ENCODE measurements around the gene GRID1.
"Not testable (repeated sequence)": the region's sequence is repeated elsewhere in the genome, so short reads cannot be mapped to it uniquely, and the experiment has no call there.

GRID1 gene

GRCh38 chr10:86034710-86035109 lies 331.9 kb downstream of the GRID1 start:
- FAIRE-seq (no peak), DNase-seq (ENCODE audit: insufficient read length, low spot score) (no peak)

- no peak for DNase-seq (ENCODE audit: insufficient read length, low spot score)
- FAIRE-seq: no peak
Observed at GRCh38 chr10:86033581-86033980, 333.0 kb downstream of the GRID1 start.

- FAIRE-seq; DNase-seq (ENCODE audit: insufficient read length, low spot score): not testable (repeated sequence)
Observed at GRCh38 chr10:86032087-86032486, 334.5 kb downstream of the GRID1 start.

- FAIRE-seq: no peak
- no peak for DNase-seq (ENCODE audit: insufficient read length, low spot score)
Observed at GRCh38 chr10:86030312-86030711, 336.3 kb downstream of the GRID1 start.

GRCh38 chr10:86027346-86027745 lies 339.2 kb downstream of the GRID1 start:
- FAIRE-seq: no peak
- no peak for DNase-seq (ENCODE audit: insufficient read length, low spot score)

- no peak for FAIRE-seq
- no peak for DNase-seq (ENCODE audit: insufficient read length, low spot score)
Observed at GRCh38 chr10:86025509-86025908, 341.1 kb downstream of the GRID1 start.

- FAIRE-seq (no peak), DNase-seq (ENCODE audit: insufficient read length, low spot score) (no peak)
Observed at GRCh38 chr10:86024281-86025041, 342.1 kb downstream of the GRID1 start.

- FAIRE-seq (no peak), DNase-seq (ENCODE audit: insufficient read length, low spot score) (no peak)
Observed at GRCh38 chr10:86023931-86024280, 342.7 kb downstream of the GRID1 start.

- FAIRE-seq (no peak), DNase-seq (ENCODE audit: insufficient read length, low spot score) (no peak)
Observed at GRCh38 chr10:86023336-86023735, 343.3 kb downstream of the GRID1 start.

GRCh38 chr10:86022906-86023305 lies 343.7 kb downstream of the GRID1 start:
- FAIRE-seq: no peak

GRCh38 chr10:86020134-86020533 lies 346.5 kb downstream of the GRID1 start:
- FAIRE-seq (no peak), DNase-seq (ENCODE audit: insufficient read length, low spot score) (no peak)

More at GRCh38 chr10:86022906-86023305, 343.7 kb downstream of the GRID1 start:
- no peak for DNase-seq (ENCODE audit: insufficient read length, low spot score)

GRCh38 chr10:86019141-86019540 lies 347.5 kb downstream of the GRID1 start:
- DNase-seq (ENCODE audit: insufficient read length, low spot score): no peak
- no peak for FAIRE-seq

- FAIRE-seq: no peak
- no peak for DNase-seq (ENCODE audit: insufficient read length, low spot score)
Observed at GRCh38 chr10:86018735-86019058, 347.9 kb downstream of the GRID1 start.

- DNase-seq (ENCODE audit: insufficient read length, low spot score): no peak
- no peak for FAIRE-seq
Observed at GRCh38 chr10:86017841-86018734, 348.5 kb downstream of the GRID1 start.

- no peak for FAIRE-seq
- DNase-seq (ENCODE audit: insufficient read length, low spot score): no peak
Observed at GRCh38 chr10:86013568-86013967, 353.0 kb downstream of the GRID1 start.

- DNase-seq (ENCODE audit: insufficient read length, low spot score): no peak
- FAIRE-seq: no peak
Observed at GRCh38 chr10:86007171-86007570, 359.4 kb downstream of the GRID1 start.

- DNase-seq (ENCODE audit: insufficient read length, low spot score) (no peak), FAIRE-seq (no peak)
Observed at GRCh38 chr10:86004337-86004736, 362.3 kb downstream of the GRID1 start.

GRCh38 chr10:86003201-86003621 lies 363.4 kb downstream of the GRID1 start:
- DNase-seq (ENCODE audit: insufficient read length, low spot score): no peak
- no peak for FAIRE-seq

- FAIRE-seq: no peak
- DNase-seq (ENCODE audit: insufficient read length, low spot score): no peak
Observed at GRCh38 chr10:86001521-86001920, 365.1 kb downstream of the GRID1 start.

GRCh38 chr10:85997544-85997943 lies 369.1 kb downstream of the GRID1 start:
- no peak for DNase-seq (ENCODE audit: insufficient read length, low spot score)
- FAIRE-seq: no peak

GRCh38 chr10:85995791-85996190 lies 370.8 kb downstream of the GRID1 start:
- DNase-seq (ENCODE audit: insufficient read length, low spot score) (no peak), FAIRE-seq (no peak)

Measured in HTR-8/SVneo (cell line).